Stimulated activated CD4-positive, alpha-beta T cell treated with anti-CD3 and anti-CD28 coated beads, Interleukin-15, amount 100 ng/mL, for 48 hours (primary cell): ENCODE results near the gene DENND4B.
A peak's percentile ranks its signal among the peaks of the same experiment; 100 is the strongest.

ENCODE experiments used
- DNase-seq, 2 donors: peaks; one replicate each; pipeline ENCODE4 v3.0.0-alpha.2; 2020; ENCODE audit warnings: low read depth in 2 of 2

DENND4B gene

DNA sequence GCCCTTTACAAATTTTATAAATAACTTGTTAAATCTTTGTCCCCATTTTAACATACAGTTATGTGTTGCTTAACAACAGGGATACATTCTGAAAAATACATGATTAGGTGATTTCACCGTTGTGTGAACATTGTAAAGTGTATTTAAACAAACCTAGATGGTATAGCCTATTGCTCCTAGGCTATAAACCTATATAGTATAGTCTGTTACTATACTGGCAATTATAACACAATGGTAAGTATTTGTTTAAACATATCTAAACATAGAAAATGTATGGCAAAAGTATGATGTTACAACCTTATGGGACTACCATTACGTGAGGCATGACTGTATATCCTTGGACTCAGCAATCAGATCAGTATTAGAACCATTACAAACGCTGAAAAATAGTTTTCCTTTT lies 60.4 kb downstream of the DENND4B start:
- DNase-seq: no peak

DNA sequence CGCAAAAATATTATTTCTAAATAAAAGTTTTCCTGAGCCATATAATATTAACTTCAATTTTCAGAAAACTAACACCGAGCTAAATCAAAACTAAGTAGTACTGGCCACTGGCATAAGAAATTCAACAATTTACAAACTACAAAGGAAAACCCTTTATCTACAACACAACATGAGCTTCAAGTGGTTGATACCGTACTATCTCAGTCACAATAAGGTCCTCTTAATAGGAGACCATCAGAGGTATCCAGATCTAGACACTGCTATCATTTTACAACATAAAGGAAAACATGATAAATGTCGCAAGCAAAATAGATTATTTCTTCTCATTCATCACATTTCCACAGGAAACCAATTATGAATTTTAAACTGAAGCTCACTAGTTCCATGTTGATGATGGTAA lies 63.3 kb downstream of the DENND4B start:
- no peak for DNase-seq

DNA sequence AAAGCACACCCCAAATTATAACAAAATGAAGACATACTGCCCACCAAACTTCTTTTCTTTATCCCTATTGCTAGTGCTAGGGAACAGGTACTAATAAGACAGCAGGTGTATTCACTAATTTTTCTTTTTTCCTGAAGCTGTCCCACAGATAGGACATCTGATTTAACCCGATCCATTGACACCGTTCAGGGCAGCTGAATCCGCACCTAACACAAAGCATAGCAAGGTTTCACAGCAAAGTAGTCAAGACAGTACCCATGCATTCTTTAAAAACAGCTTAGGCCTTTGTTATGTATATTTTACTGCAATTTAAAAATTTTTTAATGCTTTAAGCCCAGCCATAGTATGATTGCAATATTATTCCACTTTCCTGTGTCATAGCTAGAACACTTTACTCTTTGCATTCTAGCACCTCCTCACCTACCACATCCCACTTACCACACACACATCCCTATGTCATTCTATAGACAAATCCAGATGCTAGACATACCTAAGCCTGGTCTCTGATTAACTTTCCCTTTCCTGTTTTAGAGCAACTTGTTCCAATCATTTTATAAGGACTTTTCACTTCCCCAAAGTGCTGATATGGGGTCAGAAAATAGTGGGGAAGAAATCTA lies 64.1 kb downstream of the DENND4B start:
- DNase-seq: no peak

DNA sequence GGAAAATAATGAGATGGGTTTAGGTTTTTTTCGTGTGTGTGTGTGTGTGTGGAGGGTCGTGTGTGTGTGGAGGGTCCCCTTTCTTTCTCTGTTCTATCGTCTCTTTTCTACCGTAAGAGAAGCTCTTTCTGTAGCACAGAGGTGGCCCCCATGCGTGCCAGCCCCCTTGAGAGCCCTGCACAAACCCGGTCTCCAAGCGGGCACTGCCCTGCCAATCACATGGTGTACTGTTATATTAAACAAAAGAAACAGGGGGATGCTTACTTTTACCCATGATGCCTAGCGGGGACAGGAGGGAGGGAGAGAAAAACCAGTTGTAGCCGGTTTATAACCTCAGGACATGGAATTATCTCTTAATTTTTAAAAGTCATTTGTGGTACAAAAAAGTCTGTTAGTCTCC lies 64.8 kb downstream of the DENND4B start:
- DNase-seq: no peak

DNA sequence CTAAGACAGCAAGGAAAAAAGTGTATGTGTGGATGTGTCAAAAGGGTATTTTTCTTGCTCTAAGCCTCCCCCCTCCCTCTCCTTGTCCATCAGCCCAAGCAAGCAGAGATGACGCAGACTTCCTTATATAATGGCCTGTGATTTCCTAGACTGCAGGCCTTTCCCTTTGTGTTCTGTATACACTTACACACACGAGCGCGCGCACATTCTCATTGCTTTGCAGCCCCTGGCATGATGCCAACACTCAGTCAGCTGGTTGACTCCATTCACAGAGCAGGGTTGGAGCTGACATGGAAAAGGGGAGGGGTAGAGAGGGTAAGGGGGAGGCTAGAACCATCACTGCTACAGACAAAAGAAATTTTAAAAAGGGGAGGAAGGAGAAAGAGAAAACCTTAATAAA lies 65.6 kb downstream of the DENND4B start:
- DNase-seq: peak in 1 of 2 donors; percentile 22

DNA sequence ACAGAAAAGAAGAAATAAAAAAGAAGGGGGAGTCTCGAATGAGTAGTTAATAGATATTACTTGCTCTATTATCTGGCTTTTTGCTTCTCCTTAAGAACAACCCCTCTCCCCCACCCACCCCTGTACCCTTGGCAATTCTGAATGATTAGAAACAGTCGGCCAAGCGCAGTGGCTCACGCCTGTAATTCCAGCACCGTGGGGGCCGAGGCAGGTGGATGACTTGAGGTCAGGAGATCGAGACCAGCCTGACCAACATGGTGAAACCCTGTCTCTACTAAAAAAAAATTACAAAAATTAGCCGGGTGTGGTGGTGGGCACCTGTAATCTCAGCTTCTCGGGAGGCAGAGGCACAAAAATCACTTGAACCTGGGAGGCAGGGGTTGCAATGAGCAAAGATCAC lies 66.5 kb downstream of the DENND4B start:
- DNase-seq: no peak
